HTR-8/SVneo (cell line): ENCODE measurements around the gene GOLGA3.
"Not testable (repeated sequence)": the region's sequence is repeated elsewhere in the genome, so short reads cannot be mapped to it uniquely, and the experiment has no call there.

Experiments
- DNase-seq: peaks from one replicate; pipeline ENCODE4 v3.0.0; 2011; ENCODE audit warnings: low spot score, mixed read lengths; ENCODE audit not compliant: insufficient read length
- FAIRE-seq: peaks from 2 replicates; lab custom pipeline; 2011; peaks lifted over from hg19 to GRCh38; lab: Jason Lieb, UNC

The GOLGA3 gene

GRCh38 chr12:132824053-132824452 is 4.6 kb downstream of the GOLGA3 start:
- DNase-seq = no peak
- no peak for FAIRE-seq

- FAIRE-seq (no peak), DNase-seq (no peak)
Measured at GRCh38 chr12:132818562-132818961, 10.1 kb downstream of the GOLGA3 start.

- DNase-seq (no peak), FAIRE-seq (no peak)
Measured at GRCh38 chr12:132814232-132814631, 14.4 kb downstream of the GOLGA3 start.

- DNase-seq (no peak), FAIRE-seq (no peak)
Measured at GRCh38 chr12:132813443-132813842, 15.2 kb downstream of the GOLGA3 start.

DNA sequence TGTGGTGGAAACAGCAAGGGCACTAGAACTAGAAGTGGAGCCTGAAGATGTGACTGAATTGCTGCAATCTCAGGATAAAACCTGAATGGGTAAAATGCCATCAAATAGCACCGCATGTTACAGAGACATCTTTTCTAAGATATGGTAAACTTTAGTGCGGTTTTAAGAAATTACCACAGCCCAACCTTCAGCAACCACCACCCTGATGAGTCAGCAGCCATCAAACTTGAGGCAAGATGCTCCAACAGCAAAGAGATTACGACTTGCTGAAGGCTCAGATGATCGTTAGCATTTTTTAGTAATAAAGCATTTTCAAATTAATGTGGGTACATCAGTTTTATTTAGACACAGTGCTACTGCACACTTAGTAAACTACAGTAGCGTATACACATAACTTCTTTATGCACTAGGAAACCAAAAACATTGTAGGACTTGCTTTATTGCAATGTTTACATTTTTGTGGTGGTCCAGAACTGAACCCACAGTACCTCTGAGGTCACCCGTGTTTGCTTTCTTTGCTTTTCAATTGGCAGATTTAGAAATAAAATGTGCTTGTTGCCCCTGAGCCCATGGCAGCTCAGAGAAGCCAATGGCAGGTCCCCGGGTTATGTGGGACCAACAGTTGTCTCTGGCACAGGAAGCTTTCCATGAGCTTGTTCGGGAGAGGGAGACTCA is 15.9 kb downstream of the GOLGA3 start:
- DNase-seq = no peak
- no peak for FAIRE-seq

DNA sequence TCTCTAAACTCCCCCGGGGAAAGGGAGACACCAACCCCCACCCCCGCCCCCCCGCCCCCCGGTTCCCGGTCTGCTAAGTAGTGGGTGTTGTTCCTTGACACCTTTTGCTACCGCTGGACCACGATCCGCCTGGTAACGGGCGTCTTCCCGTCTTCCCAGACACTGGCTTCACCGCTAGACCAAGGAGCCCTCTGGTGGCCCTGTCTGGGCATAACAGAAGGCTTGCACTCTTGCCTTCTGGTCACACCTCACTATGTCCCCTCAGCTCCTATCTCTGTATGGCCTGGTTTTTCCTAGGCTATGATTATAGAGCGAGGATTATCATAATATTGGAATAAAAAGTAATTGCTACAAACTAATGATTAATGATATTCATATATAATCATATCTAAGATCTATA is 19.3 kb downstream of the GOLGA3 start:
- not testable (repeated sequence) for DNase-seq, FAIRE-seq

DNA sequence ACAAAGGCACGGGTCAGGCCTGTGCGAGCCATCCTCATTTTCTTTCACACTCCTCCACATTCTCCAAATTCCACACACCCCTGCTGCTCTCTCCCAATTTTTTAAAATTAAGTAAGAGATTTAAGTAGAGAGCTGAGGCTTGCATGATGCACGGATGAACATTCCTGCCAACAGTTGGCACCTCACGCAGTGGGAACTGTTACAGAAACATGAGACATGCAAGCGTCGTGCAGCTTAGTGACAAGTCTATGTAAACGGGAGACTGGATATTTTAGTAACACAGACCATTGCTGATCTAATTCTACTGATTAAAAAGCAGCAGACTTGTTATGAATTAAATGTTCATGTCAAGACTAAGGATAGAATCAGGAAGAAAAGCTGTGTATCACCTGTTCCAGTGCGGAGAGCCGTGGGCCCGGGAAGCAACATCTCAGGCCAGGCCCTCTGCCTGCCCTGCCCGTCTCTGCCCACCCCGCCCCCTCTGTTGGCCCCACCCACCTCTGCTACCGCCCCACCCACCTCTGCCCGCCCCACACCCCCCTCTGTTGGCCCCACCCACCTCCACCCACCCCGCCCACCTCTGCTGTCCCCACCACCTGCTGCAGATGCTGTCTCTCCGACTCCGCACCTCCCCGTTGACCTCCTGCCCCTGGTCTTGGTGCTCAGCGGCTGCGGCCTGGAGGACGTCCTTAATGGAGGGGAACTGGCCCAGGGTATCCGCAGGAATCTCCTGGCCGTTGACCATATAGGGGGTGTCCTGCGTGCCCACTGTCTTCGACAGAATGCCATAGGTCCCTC is 21.2 kb downstream of the GOLGA3 start:
- DNase-seq (no peak), FAIRE-seq (peak; percentile 48)

DNA sequence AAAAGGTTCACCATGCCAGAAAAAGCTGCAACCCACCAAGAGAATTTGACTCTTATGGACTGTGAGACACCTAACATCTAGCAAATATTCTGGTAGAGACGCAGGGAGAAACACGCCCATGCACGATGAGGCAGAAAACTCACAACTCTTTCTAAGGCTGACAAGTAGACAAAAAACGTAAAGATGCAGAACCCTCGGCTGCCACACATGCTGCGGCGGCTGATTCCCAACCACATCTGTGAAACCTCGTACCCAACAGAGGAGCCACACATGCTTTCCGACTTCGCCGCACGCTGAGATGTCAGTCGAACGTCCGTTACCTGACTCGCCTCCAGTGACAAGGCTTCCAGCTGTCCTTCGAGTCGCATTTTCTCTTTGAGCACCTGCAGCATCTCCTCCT is 21.8 kb downstream of the GOLGA3 start:
- no peak for FAIRE-seq
- DNase-seq = no peak

- no peak for DNase-seq
- FAIRE-seq = no peak
Measured at GRCh38 chr12:132804426-132804861, 24.2 kb downstream of the GOLGA3 start.

- DNase-seq (no peak), FAIRE-seq (no peak)
Measured at GRCh38 chr12:132803888-132804287, 24.8 kb downstream of the GOLGA3 start.

DNA sequence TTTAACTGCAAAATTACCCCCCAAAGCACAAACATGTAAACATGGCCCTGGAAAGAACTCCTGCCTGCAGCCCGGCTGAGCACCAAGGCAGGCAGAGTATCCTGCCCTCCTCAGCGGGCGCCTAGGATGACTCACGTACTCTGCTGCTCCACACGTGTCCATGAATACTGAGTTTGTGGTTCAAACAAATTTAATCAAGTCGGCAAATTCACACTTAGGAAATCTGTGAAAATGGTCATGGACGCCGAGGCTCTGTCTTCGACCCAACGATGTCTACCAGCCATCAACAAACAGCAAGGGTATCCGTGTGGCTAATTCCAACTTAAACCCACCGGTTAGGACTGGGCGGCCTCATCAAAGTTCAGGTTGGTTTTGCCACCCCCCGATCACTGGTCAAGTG is 25.5 kb downstream of the GOLGA3 start:
- no peak for DNase-seq
- FAIRE-seq = no peak

GRCh38 chr12:132801741-132802140 is 26.9 kb downstream of the GOLGA3 start:
- FAIRE-seq = no peak
- no peak for DNase-seq

- DNase-seq (no peak), FAIRE-seq (no peak)
Measured at GRCh38 chr12:132798836-132799235, 29.8 kb downstream of the GOLGA3 start.

GRCh38 chr12:132797820-132798570 is 30.7 kb downstream of the GOLGA3 start:
- DNase-seq (no peak), FAIRE-seq (no peak)

- no peak for DNase-seq
- no peak for FAIRE-seq
Measured at GRCh38 chr12:132795847-132796246, 32.8 kb downstream of the GOLGA3 start.

DNA sequence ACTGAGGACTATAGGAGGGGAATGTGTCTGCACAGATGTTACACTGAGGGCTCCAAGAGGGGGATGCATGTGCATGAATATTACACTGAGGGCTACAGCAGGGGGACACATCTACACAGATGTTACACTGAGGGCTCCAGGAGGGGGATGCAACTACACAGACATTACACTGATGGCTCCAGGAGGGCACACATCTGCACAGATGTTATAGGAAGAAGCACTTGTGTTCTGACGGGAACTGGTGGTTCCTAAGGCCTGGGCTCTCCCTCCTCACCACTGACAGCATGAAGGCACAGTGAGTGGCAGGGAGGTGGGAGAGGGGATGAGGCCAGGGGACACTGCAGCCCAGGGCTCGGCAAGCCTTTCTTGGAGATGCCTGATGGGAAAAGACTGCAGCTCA is 36.7 kb downstream of the GOLGA3 start:
- not testable (repeated sequence) for FAIRE-seq, DNase-seq

DNA sequence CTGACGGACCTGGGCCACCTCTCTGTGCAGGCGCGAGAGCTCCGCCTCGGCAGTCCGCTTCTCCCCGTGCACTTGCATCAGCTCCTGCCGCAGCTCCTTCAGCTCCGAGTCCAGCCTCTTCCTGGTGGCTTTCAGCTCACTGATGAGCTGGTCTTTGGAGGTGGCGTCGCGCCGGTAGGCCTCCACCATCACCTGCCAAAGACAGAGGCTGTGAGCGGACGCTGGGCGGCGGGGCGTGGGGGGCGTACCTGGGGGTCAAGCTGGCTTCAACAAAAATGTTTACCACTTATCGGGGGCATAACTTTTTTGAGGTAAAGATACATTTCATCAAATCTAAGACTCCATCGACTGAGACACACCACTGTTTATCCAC is 39.6 kb downstream of the GOLGA3 start:
- FAIRE-seq (no peak), DNase-seq (no peak)

GRCh38 chr12:132788375-132789098 is 40.1 kb downstream of the GOLGA3 start:
- no peak for FAIRE-seq

DNA sequence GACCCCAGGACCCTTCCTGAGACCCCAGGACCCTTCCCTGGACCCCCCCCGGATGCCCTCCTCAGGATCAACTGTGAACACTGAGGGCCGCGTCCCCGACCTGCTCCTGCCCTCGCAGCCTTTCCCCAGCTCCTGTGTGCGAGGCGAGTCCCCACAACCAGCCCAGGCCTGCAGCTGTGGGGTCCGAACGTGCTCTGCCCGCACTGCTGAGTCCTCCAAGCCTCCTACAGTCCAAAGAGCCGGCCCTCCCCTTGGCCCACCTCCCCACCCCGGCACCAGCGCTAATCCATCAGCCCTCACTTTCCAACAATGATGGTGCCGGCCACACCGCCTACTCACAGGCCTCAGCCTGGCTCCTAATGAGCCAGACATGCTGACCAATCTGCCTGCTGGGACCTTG is 40.8 kb downstream of the GOLGA3 start:
- no peak for DNase-seq
- FAIRE-seq = no peak

More at GRCh38 chr12:132788375-132789098, 40.1 kb downstream of the GOLGA3 start:
- DNase-seq = no peak

DNA sequence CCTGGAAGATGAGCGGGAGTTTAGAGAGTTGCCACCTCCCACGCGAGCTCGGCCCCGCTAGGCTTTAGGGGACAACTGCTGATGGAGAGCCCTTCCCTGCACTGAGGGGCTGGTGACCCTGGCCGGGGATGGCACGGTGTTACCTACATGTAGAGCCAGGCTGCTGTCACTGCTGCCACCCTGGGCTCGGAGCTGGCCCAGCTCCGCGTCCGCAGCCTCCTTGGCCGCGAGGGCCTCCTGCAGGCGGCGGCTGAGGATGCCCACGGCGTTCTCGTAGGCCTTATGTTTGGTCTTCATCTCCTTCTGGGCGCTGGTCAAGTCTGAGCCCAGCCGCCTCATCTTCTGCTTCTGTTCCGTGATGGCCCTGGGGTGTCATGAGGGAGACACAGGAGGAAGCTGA is 42.5 kb downstream of the GOLGA3 start:
- FAIRE-seq = no peak

More for the DNA sequence above, 42.5 kb downstream of the GOLGA3 start:
- no peak for DNase-seq
